Liver (tissue), 9 donors: Measurements from ENCODE around the gene RPS6KA6. TPM values are rescaled to one million over a fixed set of nuclear protein-coding genes. Genes with fewer than 3 reads are reported as not detected.

Experiments used
- DNase-seq: peaks from one replicate; pipeline ENCODE4 v3.0.0-alpha.2; 2017; ENCODE audit warnings: low spot score
- H3K27ac ChIP-seq, 2 donors: one replicate each; pipeline ENCODE4 v1.7.0; 2013; ENCODE audit warnings: inconsistent platforms in 2 of 2, low read length in 2 of 2, control low read depth in 1 of 2, low read depth in 1 of 2, mild to moderate bottlenecking in 1 of 2
- H3K27me3 ChIP-seq, 4 donors: one replicate each; pipeline versions ENCODE4 v1.6.1 to v1.7.0; 2013; ENCODE audit warnings: low read length in 3 of 4, inconsistent platforms in 1 of 4, mild to moderate bottlenecking in 1 of 4, moderate library complexity in 1 of 4; ENCODE audit not compliant: control insufficient read depth in 4 of 4, insufficient read depth in 4 of 4
- H3K36me3 ChIP-seq, 4 donors: one replicate each; pipeline versions ENCODE4 v1.6.1 to v1.7.0; 2013; ENCODE audit warnings: low read length in 3 of 4, mild to moderate bottlenecking in 3 of 4, low read depth in 1 of 4, moderate library complexity in 1 of 4; ENCODE audit not compliant: control insufficient read depth in 4 of 4, insufficient read depth in 3 of 4
- H3K4me1 ChIP-seq, 4 donors: one replicate each; pipeline versions ENCODE4 v1.6.1 to v1.7.0; 2013; ENCODE audit warnings: low read length in 3 of 4, mild to moderate bottlenecking in 3 of 4, moderate library complexity in 1 of 4; ENCODE audit not compliant: control insufficient read depth in 4 of 4, insufficient read depth in 4 of 4
- H3K4me3 ChIP-seq, 3 donors: one replicate each; pipeline versions ENCODE4 v1.6.1 to v1.7.0; 2013; ENCODE audit warnings: low read length in 3 of 3, control low read depth in 1 of 3, low read depth in 1 of 3, mild to moderate bottlenecking in 1 of 3
- H3K9ac ChIP-seq, 2 donors: one replicate each; pipeline ENCODE4 v1.7.0; 2013; ENCODE audit warnings: low read length in 2 of 2, mild to moderate bottlenecking in 2 of 2, moderate library complexity in 2 of 2, control low read depth in 1 of 2, low read depth in 1 of 2
- H3K9me3 ChIP-seq, 4 donors: one replicate each; pipeline versions ENCODE4 v1.6.1 to v1.7.0; 2013; ENCODE audit warnings: low read length in 3 of 4; ENCODE audit not compliant: control insufficient read depth in 4 of 4
- EGR1 ChIP-seq, 2 donors: IDR thresholded peaks; 2 replicates each; pipeline ENCODE4 v1.6.1; 2016 to 2018; ENCODE audit warnings: antibody characterized with exemption in 2 of 2, low read depth in 2 of 2
- FOXA1 ChIP-seq: IDR thresholded peaks from 2 replicates; pipeline ENCODE4 v1.6.1; 2016; ENCODE audit warnings: antibody characterized with exemption
- FOXA2 ChIP-seq: IDR thresholded peaks from 2 replicates; pipeline ENCODE4 v1.6.1; 2016; ENCODE audit warnings: antibody characterized with exemption
- GABPA ChIP-seq, 2 donors: IDR thresholded peaks in 1 of 2; conservative IDR thresholded peaks in 1 of 2; 2 replicates each; pipeline ENCODE4 v1.6.1; 2016; ENCODE audit warnings: antibody characterized with exemption in 2 of 2, mild to moderate bottlenecking in 1 of 2, moderate library complexity in 1 of 2
- HNF4A ChIP-seq, 2 donors: conservative IDR thresholded peaks; 2 replicates each; pipeline ENCODE4 v1.6.1; 2016; ENCODE audit warnings: antibody characterized with exemption in 2 of 2, mild to moderate bottlenecking in 2 of 2
- HNF4G ChIP-seq: IDR thresholded peaks from 2 replicates; pipeline ENCODE4 v1.6.1; 2016; ENCODE audit warnings: antibody characterized with exemption
- JUND ChIP-seq, 2 donors: IDR thresholded peaks; 2 replicates each; pipeline ENCODE4 v1.6.1; 2016; ENCODE audit warnings: antibody characterized with exemption in 2 of 2
- NR2F2 ChIP-seq: IDR thresholded peaks from 2 replicates; pipeline ENCODE4 v1.6.1; 2016; ENCODE audit warnings: antibody characterized with exemption
- RAD21 ChIP-seq, 2 donors: IDR thresholded peaks; 2 replicates each; pipeline ENCODE4 v1.6.1; 2016; ENCODE audit warnings: antibody characterized with exemption in 2 of 2, mild to moderate bottlenecking in 2 of 2
- RXRA ChIP-seq, 2 donors: IDR thresholded peaks; 2 replicates each; pipeline ENCODE4 v1.6.1; 2017 to 2018; ENCODE audit warnings: antibody characterized with exemption in 2 of 2, mild to moderate bottlenecking in 1 of 2
- SP1 ChIP-seq: IDR thresholded peaks from 2 replicates; pipeline ENCODE4 v1.6.1; 2018; ENCODE audit warnings: antibody characterized with exemption, mild to moderate bottlenecking
- TAF1 ChIP-seq: conservative IDR thresholded peaks from 2 replicates; pipeline ENCODE4 v1.6.1; 2016; ENCODE audit warnings: antibody characterized with exemption, mild to moderate bottlenecking
- YY1 ChIP-seq: IDR thresholded peaks from 2 replicates; pipeline ENCODE4 v1.6.1; 2016; ENCODE audit warnings: antibody characterized with exemption, mild to moderate bottlenecking
- WGBS: extraction: QIAGEN DNeasy Blood & Tissue Kit; methylation state at CpG from one replicate; pipeline ENCODE4 v1.1.7; 2013; 5-methylcytosine and 5-hydroxymethylcytosine counted together
- polyA plus RNA-seq, 2 donors: library from polyadenylated mRNA; stranded (reverse) in 1 of 2; unstranded in 1 of 2; fragments of 200-250 nt in 1 of 2; fragments of >200 nt in 1 of 2; fragmentation: Nextera tagmentation in 1 of 2; extraction: Ambion mirVana in 1 of 2; gene quantifications; one replicate each; pipeline versions ENCODE4 v1.2.1 to v1.2.3, GENCODE V29; 2013 to 2015
- total RNA-seq, 2 donors: library from RNA; depleted of rRNA; stranded (reverse); fragments of >200 nt; gene quantifications; one replicate each; pipeline ENCODE4 v1.2.3, GENCODE V29; 2014
- TF ChIP-seq, protein P1 (sequence below): IDR thresholded peaks from 2 replicates; pipeline ENCODE4 v1.6.1; 2016; ENCODE audit warnings: antibody characterized with exemption
- TF ChIP-seq, protein P2 (sequence below): IDR thresholded peaks from 2 replicates; pipeline ENCODE4 v1.6.1; 2016; ENCODE audit warnings: antibody characterized with exemption
- TF ChIP-seq, protein P3 (sequence below): fragments of 150-350 bp; IDR thresholded peaks from 2 replicates; pipeline ENCODE4 v1.5.1; 2017; ENCODE audit warnings: improper control_type of control experiment, low read depth, low read length; ENCODE audit not compliant: missing input control
- TF ChIP-seq, protein P4 (sequence below): IDR thresholded peaks from 2 replicates; pipeline ENCODE4 v1.6.1; 2016; ENCODE audit warnings: antibody characterized with exemption, mild to moderate bottlenecking
- donor health status: healthy.
- donor health status: healthy.
- donor health status: healthy.
- donor health status: healthy.
- donor health status: healthy.

The RPS6KA6 gene
- total and polyA plus RNA-seq, 4 donors = 0.39 to 1.9 (median 0.91) TPM

DNA sequence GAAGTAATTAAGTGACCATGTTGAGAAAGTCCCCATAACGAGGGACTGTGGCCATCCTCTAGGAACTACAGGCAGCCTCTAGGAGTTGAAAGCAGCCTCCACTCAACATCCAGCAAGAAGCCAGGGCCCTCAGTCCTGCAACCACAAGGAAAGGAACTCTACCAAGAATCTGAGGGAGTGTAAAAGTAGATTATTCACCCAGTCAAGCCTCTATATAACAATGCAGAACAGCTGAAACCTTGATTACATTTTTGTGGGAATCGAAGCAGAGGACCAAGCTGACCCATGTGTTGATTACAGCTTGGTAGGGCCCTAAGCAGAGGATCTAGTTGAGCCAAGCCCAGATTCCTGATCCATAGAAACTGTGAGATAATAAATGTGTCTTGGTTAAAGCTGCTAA is 17.1 kb downstream of the RPS6KA6 start:
- Histone ChIP-seq H3K9me3 (no peaks in the 10 kb centered on the region), H3K27ac (no peak overlapping the region), H3K36me3 (no peaks in the 10 kb centered on the region), H3K27me3 (no peaks in the 10 kb centered on the region), H3K4me3 (no peak overlapping the region), H3K9ac (no peak overlapping the region), H3K4me1 (no peaks in the 10 kb centered on the region)
- DNase-seq = no peak
- WGBS = 87% methylated on average over 2 of the region's 2 CpGs
- TF ChIP-seq, protein P1, sequence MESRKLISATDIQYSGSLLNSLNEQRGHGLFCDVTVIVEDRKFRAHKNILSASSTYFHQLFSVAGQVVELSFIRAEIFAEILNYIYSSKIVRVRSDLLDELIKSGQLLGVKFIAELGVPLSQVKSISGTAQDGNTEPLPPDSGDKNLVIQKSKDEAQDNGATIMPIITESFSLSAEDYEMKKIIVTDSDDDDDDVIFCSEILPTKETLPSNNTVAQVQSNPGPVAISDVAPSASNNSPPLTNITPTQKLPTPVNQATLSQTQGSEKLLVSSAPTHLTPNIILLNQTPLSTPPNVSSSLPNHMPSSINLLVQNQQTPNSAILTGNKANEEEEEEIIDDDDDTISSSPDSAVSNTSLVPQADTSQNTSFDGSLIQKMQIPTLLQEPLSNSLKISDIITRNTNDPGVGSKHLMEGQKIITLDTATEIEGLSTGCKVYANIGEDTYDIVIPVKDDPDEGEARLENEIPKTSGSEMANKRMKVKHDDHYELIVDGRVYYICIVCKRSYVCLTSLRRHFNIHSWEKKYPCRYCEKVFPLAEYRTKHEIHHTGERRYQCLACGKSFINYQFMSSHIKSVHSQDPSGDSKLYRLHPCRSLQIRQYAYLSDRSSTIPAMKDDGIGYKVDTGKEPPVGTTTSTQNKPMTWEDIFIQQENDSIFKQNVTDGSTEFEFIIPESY = no peak
- TF ChIP-seq, protein P2, sequence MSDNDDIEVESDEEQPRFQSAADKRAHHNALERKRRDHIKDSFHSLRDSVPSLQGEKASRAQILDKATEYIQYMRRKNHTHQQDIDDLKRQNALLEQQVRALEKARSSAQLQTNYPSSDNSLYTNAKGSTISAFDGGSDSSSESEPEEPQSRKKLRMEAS = no peak
- TF ChIP-seq, protein P3, sequence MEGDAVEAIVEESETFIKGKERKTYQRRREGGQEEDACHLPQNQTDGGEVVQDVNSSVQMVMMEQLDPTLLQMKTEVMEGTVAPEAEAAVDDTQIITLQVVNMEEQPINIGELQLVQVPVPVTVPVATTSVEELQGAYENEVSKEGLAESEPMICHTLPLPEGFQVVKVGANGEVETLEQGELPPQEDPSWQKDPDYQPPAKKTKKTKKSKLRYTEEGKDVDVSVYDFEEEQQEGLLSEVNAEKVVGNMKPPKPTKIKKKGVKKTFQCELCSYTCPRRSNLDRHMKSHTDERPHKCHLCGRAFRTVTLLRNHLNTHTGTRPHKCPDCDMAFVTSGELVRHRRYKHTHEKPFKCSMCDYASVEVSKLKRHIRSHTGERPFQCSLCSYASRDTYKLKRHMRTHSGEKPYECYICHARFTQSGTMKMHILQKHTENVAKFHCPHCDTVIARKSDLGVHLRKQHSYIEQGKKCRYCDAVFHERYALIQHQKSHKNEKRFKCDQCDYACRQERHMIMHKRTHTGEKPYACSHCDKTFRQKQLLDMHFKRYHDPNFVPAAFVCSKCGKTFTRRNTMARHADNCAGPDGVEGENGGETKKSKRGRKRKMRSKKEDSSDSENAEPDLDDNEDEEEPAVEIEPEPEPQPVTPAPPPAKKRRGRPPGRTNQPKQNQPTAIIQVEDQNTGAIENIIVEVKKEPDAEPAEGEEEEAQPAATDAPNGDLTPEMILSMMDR = no peak
- TF ChIP-seq FOXA2 (no peak), RAD21 (IDR thresholded peaks at IDR 0.05) (no peak), FOXA1 (no peak), HNF4A (conservative IDR thresholded peaks at IDR 0.05) (no peak), SP1 (no peak), NR2F2 (no peak)

DNA sequence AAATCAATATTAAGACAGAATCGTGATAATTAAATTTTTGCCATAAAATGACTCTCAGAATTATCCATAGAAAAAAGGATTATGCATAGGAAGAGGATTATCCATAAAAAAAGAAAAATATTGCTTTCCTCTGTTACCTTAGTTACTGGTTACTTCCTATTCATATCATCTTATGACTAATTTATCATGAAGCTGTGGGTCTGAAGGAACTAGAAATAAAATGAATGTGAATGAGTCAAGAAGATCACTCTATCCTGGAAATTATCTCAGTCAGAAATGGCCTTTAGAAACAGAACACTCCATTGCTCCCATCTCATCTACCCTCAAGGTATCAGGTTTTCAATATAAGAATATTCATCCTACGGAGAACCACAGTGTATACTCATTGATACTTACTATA is 19.4 kb downstream of the RPS6KA6 start:
- WGBS = 94% methylated on average over 2 of the region's 2 CpGs
- H3K9ac ChIP-seq = no peak overlapping the region
- no peaks in the 10 kb centered on the region for H3K9me3 ChIP-seq
- H3K27me3 ChIP-seq = no peaks in the 10 kb centered on the region
- no peak overlapping the region for H3K4me3 ChIP-seq
- H3K36me3 ChIP-seq = no peaks in the 10 kb centered on the region
- DNase-seq = no peak
- H3K4me1 ChIP-seq = no peaks in the 10 kb centered on the region
- TF ChIP-seq HNF4G (no peak), TAF1 (no peak), RAD21 (IDR thresholded peaks at IDR 0.05) (no peak), JUND (IDR thresholded peaks at IDR 0.05) (no peak), HNF4A (conservative IDR thresholded peaks at IDR 0.05) (no peak), SP1 (no peak)
- TF ChIP-seq, protein P2 = no peak
- no peak overlapping the region for H3K27ac ChIP-seq

DNA sequence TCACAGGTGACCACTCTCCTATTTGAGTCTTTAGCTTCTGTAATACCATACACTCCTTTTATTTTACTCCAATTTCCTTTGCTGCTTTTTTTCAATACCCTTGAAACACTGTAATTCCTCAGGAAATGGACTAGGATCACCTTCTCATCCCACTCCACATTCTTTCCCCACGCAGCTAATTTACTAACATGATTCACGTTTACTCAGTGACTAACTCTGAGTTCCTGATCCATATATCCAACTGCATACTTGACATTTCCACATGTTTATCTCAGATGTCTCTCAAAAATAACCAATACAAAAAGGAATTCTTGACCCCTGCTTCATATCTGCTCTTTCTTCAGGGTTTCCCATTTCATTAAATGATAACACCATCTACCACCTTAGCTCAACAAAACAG is 19.9 kb downstream of the RPS6KA6 start:
- H3K27ac ChIP-seq = no peak overlapping the region
- H3K4me1 ChIP-seq = no peaks in the 10 kb centered on the region
- no peak for DNase-seq
- no peak overlapping the region for H3K9ac ChIP-seq
- no peaks in the 10 kb centered on the region for H3K27me3 ChIP-seq
- H3K36me3 ChIP-seq = no peaks in the 10 kb centered on the region
- H3K4me3 ChIP-seq = no peak overlapping the region
- no peaks in the 10 kb centered on the region for H3K9me3 ChIP-seq
- WGBS = 57% methylated on average over 2 of the region's 2 CpGs
- TF ChIP-seq RXRA (IDR thresholded peaks at IDR 0.05) (no peak), YY1 (no peak), SP1 (no peak), NR2F2 (no peak), RAD21 (IDR thresholded peaks at IDR 0.05) (no peak), JUND (IDR thresholded peaks at IDR 0.05) (no peak), GABPA (IDR thresholded peaks at IDR 0.05 in 1 of 2, conservative IDR thresholded peaks at IDR 0.05 in 1 of 2) (no peak), EGR1 (IDR thresholded peaks at IDR 0.05; ENCODE audit: low read depth in 2 of 2) (no peak)
- TF ChIP-seq, protein P4, sequence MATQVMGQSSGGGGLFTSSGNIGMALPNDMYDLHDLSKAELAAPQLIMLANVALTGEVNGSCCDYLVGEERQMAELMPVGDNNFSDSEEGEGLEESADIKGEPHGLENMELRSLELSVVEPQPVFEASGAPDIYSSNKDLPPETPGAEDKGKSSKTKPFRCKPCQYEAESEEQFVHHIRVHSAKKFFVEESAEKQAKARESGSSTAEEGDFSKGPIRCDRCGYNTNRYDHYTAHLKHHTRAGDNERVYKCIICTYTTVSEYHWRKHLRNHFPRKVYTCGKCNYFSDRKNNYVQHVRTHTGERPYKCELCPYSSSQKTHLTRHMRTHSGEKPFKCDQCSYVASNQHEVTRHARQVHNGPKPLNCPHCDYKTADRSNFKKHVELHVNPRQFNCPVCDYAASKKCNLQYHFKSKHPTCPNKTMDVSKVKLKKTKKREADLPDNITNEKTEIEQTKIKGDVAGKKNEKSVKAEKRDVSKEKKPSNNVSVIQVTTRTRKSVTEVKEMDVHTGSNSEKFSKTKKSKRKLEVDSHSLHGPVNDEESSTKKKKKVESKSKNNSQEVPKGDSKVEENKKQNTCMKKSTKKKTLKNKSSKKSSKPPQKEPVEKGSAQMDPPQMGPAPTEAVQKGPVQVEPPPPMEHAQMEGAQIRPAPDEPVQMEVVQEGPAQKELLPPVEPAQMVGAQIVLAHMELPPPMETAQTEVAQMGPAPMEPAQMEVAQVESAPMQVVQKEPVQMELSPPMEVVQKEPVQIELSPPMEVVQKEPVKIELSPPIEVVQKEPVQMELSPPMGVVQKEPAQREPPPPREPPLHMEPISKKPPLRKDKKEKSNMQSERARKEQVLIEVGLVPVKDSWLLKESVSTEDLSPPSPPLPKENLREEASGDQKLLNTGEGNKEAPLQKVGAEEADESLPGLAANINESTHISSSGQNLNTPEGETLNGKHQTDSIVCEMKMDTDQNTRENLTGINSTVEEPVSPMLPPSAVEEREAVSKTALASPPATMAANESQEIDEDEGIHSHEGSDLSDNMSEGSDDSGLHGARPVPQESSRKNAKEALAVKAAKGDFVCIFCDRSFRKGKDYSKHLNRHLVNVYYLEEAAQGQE = no peak
- TF ChIP-seq, protein P1 = no peak
- TF ChIP-seq, protein P2 = no peak
